COLO829 (cell line): Measurements from ENCODE around the gene RARB.
A peak's percentile ranks its signal among the peaks of the same experiment; 100 is the strongest.

Source experiments
- DNase-seq: peaks from one replicate; pipeline ENCODE4 v3.0.0; 2012; ENCODE audit warnings: low spot score

Gene RARB

DNA sequence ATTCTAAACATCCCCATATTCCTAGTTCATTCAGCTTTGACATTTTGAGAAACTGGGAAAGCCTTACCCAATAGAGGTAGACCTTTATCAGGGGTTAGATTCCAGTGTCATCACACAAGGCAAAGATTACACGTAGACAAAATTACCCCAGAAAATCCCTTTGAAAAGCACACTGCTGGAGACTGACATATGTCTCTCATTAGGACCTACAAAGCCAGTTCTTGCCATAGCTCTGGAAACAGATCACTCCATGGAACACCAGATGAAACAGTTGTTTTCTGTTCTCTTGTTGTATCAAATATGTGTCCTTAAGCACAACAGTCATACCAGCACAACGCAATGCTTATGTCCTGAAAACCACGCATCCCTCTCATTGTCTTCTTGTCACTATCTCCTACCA is 44.7 kb downstream of the RARB start:
- no peak for DNase-seq

DNA sequence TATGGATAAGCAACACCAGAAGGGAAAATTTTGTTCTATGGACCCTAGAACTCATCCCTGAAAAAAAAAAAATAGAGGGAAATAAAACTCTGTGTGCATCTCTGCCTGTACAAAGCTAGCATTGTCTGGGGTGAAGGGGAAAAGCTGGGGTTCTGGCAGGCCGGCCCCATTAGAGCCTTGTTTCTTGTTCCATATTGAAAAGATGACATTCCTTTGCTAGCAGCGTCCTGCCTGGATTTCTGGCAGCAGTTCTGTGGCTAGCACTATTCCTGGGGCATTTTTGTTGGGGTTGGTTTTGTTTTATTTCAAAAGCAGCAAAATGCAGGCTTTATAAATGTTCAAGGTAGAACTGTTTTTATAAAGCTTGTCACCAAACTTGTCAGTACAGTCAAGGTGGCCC is 45.2 kb downstream of the RARB start:
- no peak for DNase-seq

GRCh38 chr3:25474052-25474451 is 46.0 kb downstream of the RARB start:
- DNase-seq, result peak; percentile 96

GRCh38 chr3:25476639-25477038 is 48.6 kb downstream of the RARB start:
- DNase-seq, result no peak

DNA sequence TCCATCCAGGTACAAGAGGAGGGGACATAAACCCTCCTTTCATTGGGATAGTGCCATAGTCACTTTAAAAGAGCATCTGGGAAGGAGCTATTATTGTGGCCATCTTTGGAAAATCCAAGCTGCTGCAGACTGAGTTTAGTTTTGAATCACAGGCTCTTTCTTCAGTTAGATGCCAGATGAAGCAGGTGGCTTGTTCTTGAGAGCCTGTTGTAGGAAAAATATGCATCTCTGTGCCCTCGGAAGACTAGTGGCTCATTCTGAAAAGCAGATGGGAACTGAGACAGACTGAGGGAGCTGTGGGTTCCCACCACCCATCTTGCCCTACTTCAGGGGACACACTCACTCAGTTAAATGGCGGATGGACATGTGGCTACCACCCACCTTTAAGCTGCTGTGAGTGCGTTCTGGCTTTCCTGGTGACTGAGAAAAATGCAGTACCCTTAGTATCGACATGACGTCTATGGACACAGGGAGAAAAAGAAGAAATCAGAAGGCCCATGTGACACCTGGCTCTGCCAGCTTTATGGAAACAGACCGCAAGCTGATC is 50.2 kb downstream of the RARB start:
- DNase-seq, result no peak

GRCh38 chr3:25478964-25479726 is 51.1 kb downstream of the RARB start:
- DNase-seq, result no peak

DNA sequence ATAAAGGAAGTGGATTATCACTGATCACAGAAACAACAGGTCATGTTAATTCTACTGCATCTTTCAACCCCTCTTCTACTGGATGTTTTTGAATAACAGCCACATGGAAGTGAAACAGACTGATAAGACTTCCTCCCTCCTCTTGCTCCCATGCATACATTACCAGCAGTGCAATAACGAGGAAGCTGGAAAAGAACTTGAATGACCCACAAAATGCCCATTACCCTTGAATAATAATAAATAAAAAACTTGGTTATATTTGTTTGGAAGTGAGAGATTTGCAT is 51.6 kb downstream of the RARB start:
- no peak for DNase-seq

- DNase-seq, result no peak
Measured at GRCh38 chr3:25480811-25481210, 52.7 kb downstream of the RARB start.

DNA sequence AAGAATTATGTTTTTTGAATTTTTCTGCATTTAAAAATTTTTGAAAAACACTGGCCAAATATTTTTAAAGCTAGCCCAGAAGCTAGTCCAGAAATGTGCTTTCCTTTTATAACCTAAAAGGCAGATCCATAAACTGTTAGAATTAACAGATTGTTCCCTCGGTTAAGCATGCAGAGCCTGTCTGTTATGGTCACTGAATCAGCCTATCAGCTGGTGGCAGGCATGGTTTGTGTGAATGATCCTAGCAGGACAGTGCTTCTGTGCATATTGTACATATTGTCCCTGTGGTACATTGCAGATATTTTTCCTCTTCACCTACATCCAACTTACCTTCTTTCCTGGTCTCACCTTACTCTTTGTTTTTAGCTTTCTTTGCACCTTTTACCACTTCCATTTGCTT is 53.3 kb downstream of the RARB start:
- no peak for DNase-seq

DNA sequence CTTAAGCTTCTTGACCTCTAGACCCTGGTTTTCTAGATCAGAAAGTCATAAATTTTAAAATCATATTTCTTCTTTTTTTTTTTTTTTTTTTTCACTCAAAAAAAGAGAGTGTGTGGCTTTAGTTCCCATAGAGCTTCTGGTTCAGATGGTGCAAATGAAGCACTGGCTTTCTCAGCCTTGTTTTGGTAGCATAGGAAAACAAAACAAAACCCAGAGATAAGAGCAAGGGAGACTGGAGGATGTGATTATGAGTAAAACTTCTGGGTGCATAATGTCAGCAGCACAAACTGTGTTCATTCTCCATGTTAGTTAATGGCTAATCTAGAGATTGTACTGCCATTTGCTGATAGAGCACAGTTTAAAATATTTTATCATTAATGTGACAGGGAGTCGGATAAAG is 55.4 kb downstream of the RARB start:
- no peak for DNase-seq

GRCh38 chr3:25485673-25486072 is 57.6 kb downstream of the RARB start:
- DNase-seq, result no peak

GRCh38 chr3:25486932-25487331 is 58.9 kb downstream of the RARB start:
- DNase-seq, result no peak

GRCh38 chr3:25489858-25490593 is 62.0 kb downstream of the RARB start:
- DNase-seq, result no peak

DNA sequence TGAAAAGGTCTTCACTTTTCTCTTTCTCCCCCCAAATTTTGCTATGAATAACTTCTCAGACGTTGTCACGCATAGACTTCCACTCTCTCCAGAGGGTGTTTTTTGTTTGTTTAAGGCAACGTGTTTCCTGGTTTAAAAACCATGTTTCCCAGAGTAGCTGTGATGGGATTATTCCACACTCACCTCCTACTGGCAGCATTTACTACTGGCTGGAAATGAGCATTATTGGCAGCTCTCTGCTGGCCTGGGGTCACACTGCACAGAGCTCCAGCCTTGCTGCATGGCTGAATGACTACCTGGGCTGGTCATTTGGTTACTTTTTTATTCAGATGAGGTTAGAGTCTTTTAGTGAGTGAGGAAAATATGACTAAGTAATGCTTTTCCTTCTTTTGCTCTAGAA is 65.2 kb downstream of the RARB start:
- DNase-seq, result no peak

- DNase-seq, result peak; percentile 70
Measured at GRCh38 chr3:25493786-25494185, 65.7 kb downstream of the RARB start.

GRCh38 chr3:25495304-25495703 is 67.2 kb downstream of the RARB start:
- no peak for DNase-seq

DNA sequence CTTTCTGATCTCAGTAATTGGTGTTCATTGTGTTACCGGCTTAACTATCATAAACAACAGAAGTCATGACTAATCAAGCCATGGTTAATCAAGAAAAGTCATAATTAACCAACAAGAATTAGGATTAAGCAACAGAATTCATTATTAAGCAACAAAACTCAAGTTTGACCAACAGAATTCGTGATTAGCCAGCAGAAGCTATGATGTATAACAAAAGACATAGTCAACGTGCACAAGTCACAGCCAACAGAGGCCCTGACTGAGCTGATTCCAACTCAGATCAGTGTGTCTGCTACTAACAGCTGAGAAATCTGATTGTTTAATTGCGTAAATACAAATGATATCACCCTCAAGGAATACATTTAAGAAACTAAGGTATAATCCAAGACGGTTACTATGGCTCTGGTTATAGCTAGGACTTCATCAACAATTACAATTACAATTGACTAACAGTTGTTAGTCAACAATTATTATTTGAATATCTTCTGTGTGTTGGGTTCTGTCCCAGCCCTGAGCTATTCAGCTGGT is 67.7 kb downstream of the RARB start:
- DNase-seq, result no peak

- DNase-seq, result no peak
Measured at GRCh38 chr3:25497096-25497495, 69.0 kb downstream of the RARB start.

GRCh38 chr3:25500706-25501210 is 72.7 kb downstream of the RARB start:
- no peak for DNase-seq

- DNase-seq, result no peak
Measured at GRCh38 chr3:25502233-25502632, 74.2 kb downstream of the RARB start.

GRCh38 chr3:25503898-25504301 is 75.8 kb downstream of the RARB start:
- no peak for DNase-seq

GRCh38 chr3:25505581-25505980 is 77.5 kb downstream of the RARB start:
- no peak for DNase-seq

DNA sequence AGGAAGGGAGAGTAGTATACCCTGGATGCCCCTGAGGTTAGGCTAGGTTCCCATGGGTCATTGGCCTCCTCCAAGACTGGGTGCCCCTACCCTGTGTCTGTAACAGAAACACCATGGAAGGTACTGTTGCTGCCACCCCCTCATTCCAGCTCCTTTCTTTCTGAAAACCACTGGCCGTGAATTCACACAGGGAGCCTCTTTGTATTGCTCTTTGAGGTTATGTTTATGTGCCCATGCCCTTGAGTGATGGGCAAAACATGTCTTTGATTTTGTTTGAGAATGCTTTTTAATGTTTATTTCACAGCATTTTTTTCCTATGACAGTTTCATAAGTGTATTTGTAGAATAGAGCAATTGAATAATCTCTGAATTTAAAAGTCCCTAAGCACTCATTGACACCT is 79.7 kb downstream of the RARB start:
- peak; percentile 94 for DNase-seq
